Measurements from ENCODE around the gene ABCB4.
"Not testable (repeated sequence)": the region's sequence is repeated elsewhere in the genome, so short reads cannot be mapped to it uniquely, and the experiment has no call there.

ABCB4 gene

DNA sequence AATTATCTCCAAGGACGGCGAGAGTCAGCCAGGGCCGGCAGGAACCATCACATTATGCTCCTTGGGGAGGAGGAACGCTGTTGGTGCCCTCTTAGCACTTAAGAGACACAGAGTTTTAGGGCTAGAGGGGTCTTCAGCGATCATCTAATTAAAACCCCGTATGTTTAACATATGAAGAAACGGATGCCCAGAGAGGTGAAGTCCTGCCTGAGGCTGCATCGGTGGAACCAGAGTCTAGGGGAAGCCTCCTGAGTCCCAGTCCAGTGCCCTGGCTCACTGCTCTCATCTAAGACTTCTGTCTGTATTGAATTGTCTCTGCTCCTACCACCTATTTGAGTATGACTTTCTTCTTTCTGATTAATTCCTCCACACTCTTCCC lies 688 bp upstream of the ABCB4 start:
- no peak for DNase-seq (ENCODE audit: low read depth, low spot score)

DNA sequence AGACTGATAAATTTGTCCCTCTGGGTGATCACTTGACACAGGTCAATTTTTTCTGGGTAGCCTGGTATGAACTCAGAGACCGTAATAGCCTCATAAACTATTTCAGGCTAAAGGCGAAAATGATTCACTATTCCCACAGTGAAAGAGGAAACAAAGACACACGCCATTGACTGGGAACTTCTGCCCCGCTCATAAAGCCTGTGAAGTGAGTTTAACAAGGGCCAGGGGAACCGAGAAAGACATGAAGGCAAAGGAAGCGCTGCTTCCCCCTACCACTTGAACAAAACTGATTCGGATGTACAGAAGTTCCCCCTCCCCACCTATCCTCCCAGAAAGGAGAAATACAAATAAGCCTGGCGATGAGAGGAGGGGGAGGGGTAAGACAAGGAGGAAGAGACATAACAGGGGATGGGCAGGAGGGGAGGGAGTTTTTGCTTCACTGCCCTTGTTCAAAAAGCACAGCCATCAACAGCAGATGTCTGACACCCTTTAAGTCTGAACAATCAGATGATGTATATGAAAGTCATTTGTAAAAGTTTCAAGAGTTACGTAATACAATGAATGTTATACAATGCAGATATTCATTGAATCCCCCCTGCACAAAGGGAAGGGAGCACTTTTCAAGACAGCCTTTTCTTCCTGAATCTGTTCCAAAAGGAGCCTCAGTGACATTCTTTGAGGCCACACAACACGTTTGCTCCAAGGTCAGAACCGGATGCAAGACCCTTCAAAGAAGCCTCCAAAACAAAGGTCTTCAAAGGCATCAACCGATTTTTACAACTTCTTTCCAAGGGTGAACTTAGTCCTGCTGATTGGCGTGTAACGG lies 734 bp downstream of the ABCB4 start:
- no peak for DNase-seq (ENCODE audit: low read depth, low spot score)

DNA sequence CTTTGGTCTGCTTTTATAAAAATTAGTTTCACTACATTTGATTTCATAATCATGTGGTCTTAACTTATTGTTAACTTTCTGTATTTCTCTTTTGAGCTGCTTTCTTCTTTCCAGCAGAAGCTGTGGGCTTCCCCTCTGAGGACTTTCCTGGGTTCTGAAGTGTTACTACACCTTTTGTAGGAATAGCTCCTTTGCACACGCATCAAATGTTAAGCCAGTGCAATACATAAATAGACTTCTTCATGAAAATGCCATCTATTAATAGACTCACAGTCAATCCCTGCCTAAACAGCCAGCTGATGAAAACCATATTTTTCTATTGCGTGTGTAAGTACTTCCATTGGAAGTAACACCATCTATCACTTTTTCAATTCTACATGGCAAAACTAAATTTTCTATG lies 1.5 kb downstream of the ABCB4 start:
- DNase-seq (ENCODE audit: low read depth, low spot score), result no peak

DNA sequence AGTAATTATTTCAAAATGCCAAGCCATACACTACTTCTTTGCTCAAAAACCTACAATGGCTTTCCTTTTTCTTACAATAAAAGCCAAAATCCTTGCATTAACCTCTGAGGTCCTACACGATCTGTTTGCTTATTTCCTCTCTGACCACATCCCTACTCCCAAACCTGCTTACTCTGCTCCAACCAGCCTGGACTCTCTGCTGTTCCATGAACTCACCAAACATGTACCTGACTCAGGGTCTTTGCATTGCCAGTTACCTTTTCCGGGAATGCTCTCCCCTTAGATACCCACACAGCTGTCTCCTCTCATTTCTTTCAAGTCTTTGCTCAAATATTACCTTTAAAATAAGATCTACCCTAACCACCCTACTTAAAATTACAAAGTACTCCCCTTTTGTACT lies 2.3 kb downstream of the ABCB4 start:
- DNase-seq (ENCODE audit: low read depth, low spot score), result no peak

DNA sequence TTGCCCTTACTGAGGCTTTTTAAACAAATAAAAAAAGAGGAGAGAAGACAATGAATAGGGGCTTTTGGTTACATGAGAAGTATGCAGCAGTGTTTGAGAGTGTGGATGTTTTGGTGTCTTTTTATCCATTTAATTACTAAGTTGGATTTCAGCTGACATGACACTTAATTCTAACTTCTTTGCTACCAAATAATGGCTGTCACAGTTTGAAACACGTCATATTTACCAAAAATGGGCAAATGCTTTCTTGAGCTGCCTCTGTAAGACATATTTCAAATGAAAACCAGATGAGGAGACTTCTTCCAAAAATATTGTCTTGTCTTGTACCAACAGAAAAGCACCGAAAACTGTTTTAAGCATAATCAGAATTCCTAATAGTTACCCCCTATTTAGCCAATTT lies 4.0 kb downstream of the ABCB4 start:
- DNase-seq (ENCODE audit: low read depth, low spot score), result no peak

DNA sequence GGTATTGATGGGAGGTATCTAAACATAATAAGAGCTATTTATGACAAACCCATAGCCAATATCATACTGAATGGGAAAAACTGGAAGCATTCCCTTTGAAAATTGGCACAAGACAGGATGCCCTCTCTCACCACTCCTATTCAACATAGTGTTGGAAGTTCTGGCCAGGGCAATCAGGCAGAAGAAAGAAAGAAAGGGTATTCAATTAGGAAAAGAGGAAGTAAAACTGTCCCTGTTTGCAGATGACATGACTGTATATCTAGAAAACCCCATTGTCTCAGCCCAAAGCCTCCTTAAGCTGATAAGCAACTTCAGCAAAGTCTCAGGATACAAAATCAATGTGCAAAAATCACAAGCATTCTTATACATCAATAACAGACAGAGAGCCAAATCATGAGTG lies 6.3 kb downstream of the ABCB4 start:
- DNase-seq (ENCODE audit: low read depth, low spot score), result not testable (repeated sequence)

DNA sequence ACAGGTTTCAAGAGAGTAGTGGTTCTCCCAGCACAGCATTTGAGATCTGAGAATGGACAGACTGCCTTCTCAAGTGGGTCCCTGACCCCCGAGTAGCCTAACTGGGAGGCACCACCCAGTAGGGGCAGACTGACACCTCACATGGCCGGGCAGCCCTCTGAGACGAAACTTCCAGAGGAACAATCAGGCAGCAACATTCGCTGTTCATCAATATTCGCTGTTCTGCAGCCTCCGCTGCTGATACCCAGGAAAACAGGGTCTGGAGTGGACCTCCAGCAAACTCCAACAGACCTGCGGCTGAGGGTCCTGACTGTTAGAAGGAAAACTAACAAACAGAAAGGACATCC lies 10.0 kb downstream of the ABCB4 start:
- DNase-seq (ENCODE audit: low read depth, low spot score), result not testable (repeated sequence)

DNA sequence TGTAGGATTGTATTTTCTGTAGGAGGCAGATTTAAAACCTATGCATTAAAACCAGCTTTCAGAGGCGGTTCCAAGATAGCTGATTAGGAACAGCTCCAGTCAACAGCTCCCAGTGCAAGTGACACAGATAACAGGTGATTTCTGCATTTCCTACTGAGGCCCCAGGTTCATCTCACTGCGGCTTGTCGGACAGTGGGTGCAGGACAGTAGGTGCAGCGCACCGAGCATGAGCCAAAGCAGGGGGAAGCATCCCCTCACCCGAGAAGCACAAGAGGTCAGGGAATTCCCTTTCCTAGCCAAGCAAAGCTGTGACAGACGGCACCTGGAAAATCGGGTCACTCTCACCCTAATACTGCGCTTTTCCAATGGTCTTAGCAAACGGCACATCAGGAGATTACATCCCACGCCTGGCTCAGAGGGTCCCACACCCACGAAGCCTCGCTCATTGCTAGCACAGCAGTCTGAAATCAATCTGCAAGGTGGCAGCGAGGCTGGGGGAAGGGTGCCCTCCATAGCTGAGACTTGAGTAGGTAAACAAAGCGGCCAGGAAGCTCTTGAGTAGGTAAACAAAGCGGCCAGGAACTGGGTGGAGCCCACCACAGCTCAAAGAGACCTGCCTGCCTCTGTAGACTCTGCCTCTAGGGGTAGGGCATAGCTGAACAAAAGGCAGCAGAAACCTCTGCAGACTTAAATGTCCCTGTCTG lies 10.5 kb downstream of the ABCB4 start:
- DNase-seq (ENCODE audit: low read depth, low spot score), result not testable (repeated sequence)

DNA sequence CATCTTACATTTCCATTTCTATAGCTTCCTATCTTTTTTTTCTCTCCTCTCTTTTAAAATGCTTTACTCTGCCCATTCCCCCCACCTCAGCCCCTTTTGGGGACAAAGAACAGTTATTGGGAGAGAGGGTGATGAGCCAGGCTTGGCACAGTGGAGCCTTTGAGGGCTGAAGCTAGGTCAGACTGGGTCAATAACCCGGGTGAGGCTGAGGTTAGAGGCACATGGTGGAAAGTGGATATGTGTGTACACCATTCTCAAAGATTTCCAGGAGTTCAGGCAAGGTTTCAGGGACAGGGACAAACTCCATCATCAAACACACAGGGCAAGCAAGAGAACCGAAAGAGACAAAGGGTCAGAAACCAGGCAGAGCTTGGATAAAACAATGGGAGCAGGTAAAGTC lies 11.5 kb downstream of the ABCB4 start:
- DNase-seq (ENCODE audit: low read depth, low spot score), result no peak

DNA sequence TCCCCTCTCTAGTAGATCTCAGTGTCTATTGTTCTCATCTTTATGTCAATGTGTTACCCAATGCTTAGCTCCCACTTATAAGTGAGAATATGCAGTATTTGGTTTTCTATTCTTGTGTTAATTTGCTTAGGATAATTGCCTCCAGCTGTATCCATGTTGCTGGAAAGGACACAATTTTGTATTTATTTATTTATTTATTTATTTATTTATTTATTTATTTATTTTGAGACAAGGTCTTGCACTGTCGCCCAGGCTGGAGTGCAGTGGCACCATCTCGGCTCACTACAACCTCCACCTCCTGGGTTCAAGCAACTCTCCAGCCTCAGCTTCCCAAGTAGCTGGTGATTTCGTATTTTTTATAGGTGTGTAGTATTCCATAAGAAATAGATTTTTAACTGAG lies 15.0 kb downstream of the ABCB4 start:
- DNase-seq (ENCODE audit: low read depth, low spot score), result not testable (repeated sequence)

DNA sequence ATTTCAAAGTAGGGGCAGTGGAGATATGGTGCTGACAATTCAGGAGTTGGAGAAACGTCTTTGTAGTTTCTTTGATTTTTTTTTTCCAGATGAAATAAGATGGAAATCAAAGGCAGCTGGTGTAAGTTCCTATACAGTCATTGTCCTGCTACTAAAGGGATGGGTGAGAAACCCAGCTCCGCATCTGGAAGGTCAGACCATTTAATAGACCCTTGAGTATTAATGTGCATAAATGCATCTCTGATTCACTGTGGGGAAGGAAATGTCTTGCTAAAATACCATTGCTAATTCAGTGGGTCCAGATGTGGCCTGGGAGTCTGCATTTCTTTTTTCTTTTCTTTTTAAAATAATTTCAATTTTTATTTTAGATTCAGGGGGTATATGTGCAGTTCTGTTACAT lies 15.5 kb downstream of the ABCB4 start:
- DNase-seq (ENCODE audit: low read depth, low spot score), result no peak

DNA sequence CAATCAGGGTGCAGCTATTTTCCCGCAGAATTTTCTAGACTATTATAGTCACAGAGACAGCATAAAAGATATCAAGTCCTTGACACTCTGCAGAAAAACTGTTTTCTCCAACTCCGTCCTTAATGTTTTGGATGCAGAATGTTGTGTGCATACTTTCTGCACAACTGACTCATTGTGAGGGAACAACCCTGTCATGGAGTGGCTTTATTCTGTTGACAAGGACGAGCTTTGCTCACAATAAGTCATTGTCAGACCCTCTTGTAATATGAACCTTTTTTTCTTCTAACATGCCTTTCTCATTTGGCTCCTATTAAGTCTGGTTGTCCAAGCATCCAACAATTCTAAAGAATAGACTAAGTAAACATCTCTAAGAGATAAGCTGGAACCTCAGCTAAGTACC lies 17.3 kb downstream of the ABCB4 start:
- no peak for DNase-seq (ENCODE audit: low read depth, low spot score)

DNA sequence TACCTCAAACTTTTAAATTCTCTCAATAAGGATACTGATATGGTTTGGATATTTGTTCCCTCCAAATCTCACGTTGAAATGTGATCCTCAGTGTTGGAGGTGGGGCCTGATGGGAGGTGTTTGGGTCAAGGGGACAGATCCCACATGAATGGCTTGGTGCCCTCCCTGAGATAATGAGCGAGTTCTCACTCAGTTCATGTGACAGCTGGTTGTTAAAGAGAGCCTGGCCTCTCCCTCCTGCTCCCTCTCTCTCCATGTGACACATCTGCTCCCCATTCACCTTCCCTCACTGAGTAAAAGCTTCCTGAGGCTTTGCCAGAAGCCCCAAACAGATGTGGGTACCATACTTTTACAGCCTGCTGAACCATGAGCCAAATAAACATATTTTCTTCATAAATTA lies 19.2 kb downstream of the ABCB4 start:
- no peak for DNase-seq (ENCODE audit: low read depth, low spot score)

DNA sequence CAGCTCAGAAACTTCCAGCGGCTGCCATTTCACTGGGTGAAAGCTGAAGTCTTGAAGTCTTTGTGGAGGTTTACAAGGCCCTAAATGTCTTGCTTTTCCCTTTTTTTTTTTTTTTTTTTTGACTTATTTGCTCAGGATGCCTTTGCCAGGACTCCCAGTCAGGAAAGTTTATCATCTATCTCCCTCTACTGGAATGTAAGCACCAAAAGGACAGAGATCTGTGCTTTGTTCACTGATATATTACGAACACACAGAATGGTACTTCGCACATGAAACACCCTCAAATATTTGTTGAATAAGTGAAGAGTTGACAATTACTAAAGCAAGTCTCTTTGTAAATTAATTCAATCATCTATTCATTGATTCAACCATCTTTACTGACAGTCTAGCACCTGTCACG lies 23.2 kb downstream of the ABCB4 start:
- DNase-seq (ENCODE audit: low read depth, low spot score), result no peak

DNA sequence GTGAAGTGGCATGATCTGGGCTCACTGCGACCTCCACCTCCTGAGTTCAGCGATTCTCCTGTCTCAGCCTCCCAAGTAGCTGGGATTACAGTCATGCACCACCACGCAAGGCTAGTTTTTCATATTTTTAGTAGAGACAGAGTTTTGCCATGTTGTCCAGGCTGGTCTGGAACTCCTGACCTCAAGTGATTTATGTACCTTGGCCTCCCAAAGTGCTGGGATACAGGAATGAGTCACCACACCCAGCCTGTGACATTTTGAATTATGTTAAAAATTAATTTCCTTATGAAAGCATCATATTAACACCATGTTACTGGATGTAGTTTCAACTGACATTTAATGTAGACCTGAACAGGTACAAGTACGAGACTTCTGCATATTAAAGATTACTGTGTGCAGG lies 24.3 kb downstream of the ABCB4 start:
- no peak for DNase-seq (ENCODE audit: low read depth, low spot score)

DNA sequence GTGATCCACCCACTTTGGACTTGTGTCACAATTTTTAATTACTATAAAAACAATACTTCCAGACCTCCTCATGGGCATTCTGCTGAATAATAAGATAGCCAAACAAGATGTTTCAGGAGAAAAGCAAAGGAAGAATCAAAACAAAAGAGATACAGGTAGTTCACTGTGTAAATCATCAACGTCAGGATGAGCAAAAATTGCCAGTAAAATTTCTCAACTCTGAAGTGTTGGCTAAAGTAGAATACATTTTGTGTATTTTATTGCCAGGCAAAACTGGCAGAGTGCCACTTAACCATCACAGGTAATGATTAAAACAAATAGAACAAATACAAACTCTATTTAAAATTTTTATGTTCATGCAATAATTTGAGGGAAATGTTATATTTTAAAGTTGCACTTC lies 24.8 kb downstream of the ABCB4 start:
- no peak for DNase-seq (ENCODE audit: low read depth, low spot score)

DNA sequence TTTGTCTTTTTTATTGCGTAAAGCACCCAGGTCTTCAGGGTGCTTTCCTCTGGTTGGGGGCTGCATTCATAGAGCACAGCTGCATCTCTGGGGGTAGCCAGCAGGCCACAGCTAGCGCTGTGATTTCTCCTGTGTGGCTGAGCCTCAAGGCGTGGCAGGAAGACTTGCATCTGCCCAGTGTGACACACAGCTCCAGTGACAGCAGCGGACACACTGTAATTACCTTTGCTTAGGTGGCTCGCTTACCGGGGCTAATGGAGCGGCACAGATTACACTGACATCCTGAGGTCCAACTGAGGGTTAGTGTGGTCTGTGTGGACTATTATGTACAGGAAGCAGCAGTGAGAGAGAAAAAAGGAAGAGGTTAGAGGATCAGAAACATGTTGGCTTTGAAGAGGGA lies 27.1 kb downstream of the ABCB4 start:
- no peak for DNase-seq (ENCODE audit: low read depth, low spot score)

DNA sequence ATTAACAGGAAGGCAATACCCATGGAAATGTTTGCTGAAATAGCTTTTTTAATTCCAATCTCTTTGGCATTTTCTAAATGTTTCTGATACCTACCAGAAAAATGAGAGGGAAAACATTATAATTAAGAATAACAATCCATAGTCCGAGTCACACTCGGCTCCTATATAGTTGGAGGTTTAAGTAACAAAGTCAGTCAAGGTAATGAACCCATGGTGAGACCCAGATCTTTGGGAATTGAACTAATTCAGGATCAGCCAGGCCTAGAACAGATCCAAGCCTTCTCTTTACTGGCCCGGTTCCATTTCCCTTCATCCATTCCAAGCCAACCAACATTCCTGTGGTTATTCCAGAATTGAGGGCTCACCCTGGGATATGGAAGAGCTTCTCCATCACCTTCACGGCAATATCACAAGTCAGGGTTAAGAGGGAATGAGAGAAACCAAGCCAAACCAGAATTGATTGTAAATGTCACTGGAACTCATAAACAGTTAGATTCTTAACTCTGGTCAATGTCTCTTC lies 28.3 kb downstream of the ABCB4 start:
- DNase-seq (ENCODE audit: low read depth, low spot score), result no peak

DNA sequence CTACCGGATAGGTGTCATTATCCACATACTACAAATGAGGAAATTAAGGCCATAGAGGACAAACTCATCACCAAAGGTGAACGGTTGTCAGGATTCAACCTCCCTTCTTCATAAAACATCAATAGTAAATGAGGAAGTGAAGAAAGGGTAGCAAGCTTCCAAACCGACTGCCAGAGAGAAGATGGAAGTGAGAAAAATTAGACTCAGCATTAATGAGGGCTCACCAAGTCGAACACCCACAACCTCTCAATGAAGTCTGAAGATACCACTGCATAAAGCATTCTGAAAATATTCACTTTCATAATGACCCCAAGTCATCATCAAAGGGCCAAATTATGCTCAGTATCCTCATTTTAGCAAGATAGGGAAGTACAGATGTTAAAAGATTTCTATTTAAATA lies 29.6 kb downstream of the ABCB4 start:
- DNase-seq (ENCODE audit: low read depth, low spot score), result no peak

DNA sequence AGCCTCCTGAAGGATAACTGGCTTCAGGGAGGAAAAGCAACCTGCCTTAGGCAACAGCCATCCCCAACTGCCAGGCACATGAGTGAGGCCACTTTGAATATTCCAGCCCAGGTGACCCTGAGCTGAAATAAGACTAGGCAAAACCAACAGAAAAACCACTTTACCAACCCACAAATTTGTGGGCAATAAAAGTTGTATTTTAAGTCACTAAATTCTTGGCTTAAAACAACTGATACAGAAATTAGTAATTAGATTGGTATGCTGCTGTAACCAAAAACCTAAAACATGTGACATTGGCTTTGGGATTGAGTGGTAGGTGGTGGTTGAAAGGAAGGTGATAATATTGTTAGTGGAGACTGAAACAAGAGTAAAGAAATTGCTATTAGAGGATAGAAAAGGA lies 39.9 kb downstream of the ABCB4 start:
- DNase-seq (ENCODE audit: low read depth, low spot score), result no peak

DNA sequence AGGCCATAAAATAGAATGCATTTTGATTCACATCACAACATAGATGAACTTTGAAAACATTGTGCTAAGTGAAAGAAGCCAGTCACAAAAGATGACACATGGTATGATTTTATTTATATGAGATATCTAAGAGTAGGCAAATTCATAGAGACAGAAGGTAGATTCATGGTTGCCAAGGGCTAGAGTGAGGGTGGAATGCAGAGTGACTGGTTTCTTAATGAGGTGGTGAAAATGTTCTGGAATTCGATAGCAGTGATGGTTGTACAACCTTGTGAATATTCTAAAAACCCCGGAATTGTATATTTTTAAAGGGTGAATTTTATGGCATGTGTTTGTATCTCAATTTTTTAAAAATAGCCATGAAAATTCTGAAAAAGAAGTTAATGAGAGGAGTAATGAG lies 42.9 kb downstream of the ABCB4 start:
- no peak for DNase-seq (ENCODE audit: low read depth, low spot score)

DNA sequence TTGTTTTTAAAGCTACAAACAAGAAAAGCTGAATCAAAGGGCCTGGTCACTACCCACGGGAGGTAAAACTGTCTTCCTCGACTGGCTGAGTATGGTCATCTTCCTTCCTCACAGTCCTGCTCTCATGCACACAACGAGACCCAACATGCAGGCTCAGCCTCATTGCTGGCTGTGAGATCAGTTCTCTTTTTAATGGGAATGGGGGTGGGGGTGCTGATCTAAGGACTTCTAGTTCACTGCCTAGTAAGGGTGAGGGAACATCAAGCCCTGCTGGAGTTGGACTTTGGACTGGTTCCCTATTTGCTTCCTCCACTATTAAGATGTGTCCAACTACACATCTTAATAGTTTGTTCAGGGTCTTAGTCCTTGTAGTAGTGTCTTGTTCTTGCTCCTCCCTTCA lies 48.2 kb downstream of the ABCB4 start:
- no peak for DNase-seq (ENCODE audit: low read depth, low spot score)

DNA sequence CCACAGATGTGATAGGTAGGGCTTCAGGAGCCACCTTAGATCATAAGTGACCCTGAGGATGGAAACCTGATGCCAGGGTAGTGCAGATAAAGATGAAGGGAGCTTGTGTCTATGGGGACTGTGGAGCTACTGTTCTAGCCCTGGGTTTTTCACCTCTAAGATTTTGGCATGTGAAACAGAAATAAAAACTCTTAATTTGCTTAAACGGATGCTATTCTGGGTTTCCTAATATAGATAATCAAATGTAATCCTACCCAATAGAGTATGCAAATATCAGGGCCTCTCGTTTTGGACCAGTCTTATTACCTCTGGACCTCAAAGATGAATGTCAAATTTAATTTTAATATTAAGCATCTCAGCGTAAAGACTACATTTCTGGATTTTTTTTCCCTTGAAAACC lies 49.3 kb downstream of the ABCB4 start:
- DNase-seq (ENCODE audit: low read depth, low spot score), result no peak

All from activated CD4-positive, CD25-positive, alpha-beta regulatory T cell treated with anti-CD3 and anti-CD28 coated beads, Interleukin-2, amount 50 U/mL, for 16 hours (primary cell).